ENCODE measurements around the gene SSNA1.

- TF ChIP-seq CTCF (IDR thresholded peaks at IDR 0.05): no peak
- TF ChIP-seq POLR2A (IDR thresholded peaks at IDR 0.05): no peak
- TF ChIP-seq POLR2AphosphoS5 (IDR thresholded peaks at IDR 0.05): no peak
Measured at GRCh38 chr9:137234758-137235423, 46.4 kb downstream of the SSNA1 start.

Data from breast epithelium (tissue), 3 donors.